IPS-11a (cell line): ENCODE data around the gene TKTL2.
"Not testable (repeated sequence)": the region's sequence is repeated elsewhere in the genome, so short reads cannot be mapped to it uniquely, and the experiment has no call there.

ENCODE experiments used
- H3K4me3 ChIP-seq: one replicate; pipeline ENCODE4 v1.5.1; 2013; ENCODE audit warnings: low read depth, low read length, control low read depth

TKTL2 gene

GRCh38 chr4:163447481-163447880, 26.1 kb downstream of the TKTL2 start:
- H3K4me3 ChIP-seq, result no peak overlapping the region

- not testable (repeated sequence) for H3K4me3 ChIP-seq
Observed at GRCh38 chr4:163447023-163447422, 26.5 kb downstream of the TKTL2 start.

- H3K4me3 ChIP-seq, result no peak overlapping the region
Observed at GRCh38 chr4:163440040-163440439, 33.5 kb downstream of the TKTL2 start.
